ENCODE results near the gene PLEKHM2.

Gene PLEKHM2

DNA sequence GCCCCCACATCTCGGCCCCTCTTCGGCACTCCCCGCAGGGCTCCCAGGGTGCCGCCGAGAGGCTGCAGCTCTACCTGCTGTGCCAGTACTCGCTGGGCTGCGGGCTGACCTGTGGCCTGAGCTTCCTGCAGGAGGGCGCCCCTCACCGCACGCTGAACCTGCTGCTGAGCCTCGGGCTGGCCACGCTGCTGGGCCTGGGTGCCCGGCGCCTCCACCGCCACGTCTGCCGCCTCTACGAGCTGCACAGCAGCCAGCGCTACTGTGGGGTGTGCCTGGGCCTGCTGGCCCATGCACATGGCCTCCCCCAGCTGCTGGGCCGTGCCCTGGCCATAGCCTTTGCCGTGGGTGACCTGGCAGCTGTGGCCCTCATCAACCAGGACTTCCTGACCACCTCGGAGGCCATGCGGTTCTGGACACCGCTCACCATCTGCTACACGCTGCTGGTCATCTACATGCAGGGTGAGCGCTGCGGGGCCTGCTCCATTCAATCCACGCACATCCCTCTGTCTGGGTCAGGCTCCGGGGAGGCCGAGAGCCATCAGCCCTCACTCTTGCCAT, 60.1 kb downstream of the PLEKHM2 start:
- H3K79me2 ChIP-seq (ENCODE audit: control insufficient read depth, low read length) = no peaks in the 10 kb centered on the region
- TF ChIP-seq, protein P1, sequence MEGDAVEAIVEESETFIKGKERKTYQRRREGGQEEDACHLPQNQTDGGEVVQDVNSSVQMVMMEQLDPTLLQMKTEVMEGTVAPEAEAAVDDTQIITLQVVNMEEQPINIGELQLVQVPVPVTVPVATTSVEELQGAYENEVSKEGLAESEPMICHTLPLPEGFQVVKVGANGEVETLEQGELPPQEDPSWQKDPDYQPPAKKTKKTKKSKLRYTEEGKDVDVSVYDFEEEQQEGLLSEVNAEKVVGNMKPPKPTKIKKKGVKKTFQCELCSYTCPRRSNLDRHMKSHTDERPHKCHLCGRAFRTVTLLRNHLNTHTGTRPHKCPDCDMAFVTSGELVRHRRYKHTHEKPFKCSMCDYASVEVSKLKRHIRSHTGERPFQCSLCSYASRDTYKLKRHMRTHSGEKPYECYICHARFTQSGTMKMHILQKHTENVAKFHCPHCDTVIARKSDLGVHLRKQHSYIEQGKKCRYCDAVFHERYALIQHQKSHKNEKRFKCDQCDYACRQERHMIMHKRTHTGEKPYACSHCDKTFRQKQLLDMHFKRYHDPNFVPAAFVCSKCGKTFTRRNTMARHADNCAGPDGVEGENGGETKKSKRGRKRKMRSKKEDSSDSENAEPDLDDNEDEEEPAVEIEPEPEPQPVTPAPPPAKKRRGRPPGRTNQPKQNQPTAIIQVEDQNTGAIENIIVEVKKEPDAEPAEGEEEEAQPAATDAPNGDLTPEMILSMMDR (IDR thresholded peaks at IDR 0.05; ENCODE audit: low read depth, low read length, poor library complexity, severe bottlenecking) = no peak
- TF ChIP-seq EZH2phosphoT487 (IDR thresholded peaks at IDR 0.05; ENCODE audit: borderline replicate concordance, low read length) = no peak
- no peaks in the 10 kb centered on the region for H3K36me3 ChIP-seq (ENCODE audit: control insufficient read depth, low read length)
- H3K9me2 ChIP-seq (replicated peaks; ENCODE audit: control insufficient read depth, low read length) = no peaks in the 10 kb centered on the region
- H3K9me3 ChIP-seq (ENCODE audit: control insufficient read depth, insufficient read depth, low read length) = no peaks in the 10 kb centered on the region
- H3K4me1 ChIP-seq (ENCODE audit: control insufficient read depth, low read length) = no peaks in the 10 kb centered on the region
- H3F3A ChIP-seq (ENCODE audit: control insufficient read depth, insufficient read depth) = no peaks in the 10 kb centered on the region
- H3K27me3 ChIP-seq (ENCODE audit: control insufficient read depth, low read length) = no peaks in the 10 kb centered on the region
- no peak overlapping the region for H3K27ac ChIP-seq (ENCODE audit: low read depth, low read length)
- no peak overlapping the region for H3K4me3 ChIP-seq (ENCODE audit: low read length)
- H3K4me2 ChIP-seq (ENCODE audit: low read length) = no peak overlapping the region
- no peaks in the 10 kb centered on the region for H4K20me1 ChIP-seq (ENCODE audit: control insufficient read depth, insufficient read depth, low read depth, low read length)

DNA sequence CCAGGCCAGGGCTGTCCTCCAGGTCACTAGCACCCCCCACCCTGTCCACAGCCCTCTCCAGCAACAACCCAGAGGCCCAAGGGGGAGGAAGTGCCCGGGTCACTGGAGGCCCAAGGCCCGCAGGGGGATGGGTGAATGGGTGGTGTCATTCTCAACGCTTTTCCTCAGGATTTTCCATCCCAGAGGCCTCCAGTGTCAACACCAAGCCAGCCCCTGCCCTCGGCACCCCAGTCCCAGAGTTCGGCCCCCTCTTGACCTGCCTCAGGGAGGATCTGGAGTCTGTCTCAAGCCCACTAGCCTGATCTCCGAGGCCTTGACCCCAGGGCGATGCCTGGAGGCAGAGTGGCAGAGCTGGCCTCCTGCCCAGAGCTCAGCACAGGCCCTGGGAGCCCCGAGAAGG, 63.3 kb downstream of the PLEKHM2 start:
- TF ChIP-seq, protein P1 (IDR thresholded peaks at IDR 0.05; ENCODE audit: low read depth, low read length, poor library complexity, severe bottlenecking) = no peak
- no peak for TF ChIP-seq EZH2phosphoT487 (IDR thresholded peaks at IDR 0.05; ENCODE audit: borderline replicate concordance, low read length)
- Histone ChIP-seq H3K4me3 (ENCODE audit: low read length) (no peak overlapping the region), H3K27me3 (ENCODE audit: control insufficient read depth, low read length) (no peaks in the 10 kb centered on the region), H3K4me1 (ENCODE audit: control insufficient read depth, low read length) (no peaks in the 10 kb centered on the region), H3K36me3 (ENCODE audit: control insufficient read depth, low read length) (no peaks in the 10 kb centered on the region), H3K4me2 (ENCODE audit: low read length) (no peak overlapping the region), H3K27ac (ENCODE audit: low read depth, low read length) (no peak overlapping the region), H3F3A (ENCODE audit: control insufficient read depth, insufficient read depth) (no peaks in the 10 kb centered on the region), H3K9me3 (ENCODE audit: control insufficient read depth, insufficient read depth, low read length) (no peaks in the 10 kb centered on the region), H4K20me1 (ENCODE audit: control insufficient read depth, insufficient read depth, low read depth, low read length) (no peaks in the 10 kb centered on the region), H3K9me2 (replicated peaks; ENCODE audit: control insufficient read depth, low read length) (no peaks in the 10 kb centered on the region), H3K79me2 (ENCODE audit: control insufficient read depth, low read length) (no peaks in the 10 kb centered on the region)

DNA sequence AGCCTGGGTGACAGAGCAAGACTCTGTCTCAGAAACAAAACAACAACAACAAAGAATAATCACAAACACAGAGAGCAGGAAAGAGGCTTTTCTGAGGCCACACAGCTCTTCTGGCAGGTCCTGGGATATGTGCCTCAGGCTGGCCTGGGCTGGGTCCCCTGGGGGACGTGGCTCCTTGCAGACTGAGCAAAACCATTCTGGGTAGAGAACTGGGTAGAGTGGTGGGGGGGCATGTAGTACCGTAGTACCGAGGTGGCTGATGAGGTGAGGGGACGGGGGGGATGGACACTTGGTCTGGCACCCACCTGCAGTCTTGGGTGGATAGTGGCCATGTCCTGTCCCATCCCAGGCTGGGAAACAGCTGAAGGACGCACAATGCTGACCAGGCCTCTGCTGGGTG, 64.1 kb downstream of the PLEKHM2 start:
- H3F3A ChIP-seq (ENCODE audit: control insufficient read depth, insufficient read depth) = no peaks in the 10 kb centered on the region
- TF ChIP-seq, protein P1 (IDR thresholded peaks at IDR 0.05; ENCODE audit: low read depth, low read length, poor library complexity, severe bottlenecking) = no peak
- no peak for TF ChIP-seq EZH2phosphoT487 (IDR thresholded peaks at IDR 0.05; ENCODE audit: borderline replicate concordance, low read length)
- no peak overlapping the region for H3K27ac ChIP-seq (ENCODE audit: low read depth, low read length)
- no peak overlapping the region for H3K4me2 ChIP-seq (ENCODE audit: low read length)
- no peaks in the 10 kb centered on the region for H3K36me3 ChIP-seq (ENCODE audit: control insufficient read depth, low read length)
- H4K20me1 ChIP-seq (ENCODE audit: control insufficient read depth, insufficient read depth, low read depth, low read length) = no peaks in the 10 kb centered on the region
- H3K4me3 ChIP-seq (ENCODE audit: low read length) = no peak overlapping the region
- H3K9me3 ChIP-seq (ENCODE audit: control insufficient read depth, insufficient read depth, low read length) = no peaks in the 10 kb centered on the region
- no peaks in the 10 kb centered on the region for H3K27me3 ChIP-seq (ENCODE audit: control insufficient read depth, low read length)
- H3K79me2 ChIP-seq (ENCODE audit: control insufficient read depth, low read length) = no peaks in the 10 kb centered on the region
- H3K9me2 ChIP-seq (replicated peaks; ENCODE audit: control insufficient read depth, low read length) = no peaks in the 10 kb centered on the region
- H3K4me1 ChIP-seq (ENCODE audit: control insufficient read depth, low read length) = no peaks in the 10 kb centered on the region

Data from DOHH2 (cell line).